ENCODE results near the gene CDCP2.

GRCh38 chr1:54169068-54169467 lies 16.3 kb upstream of the CDCP2 start:
- TF ChIP-seq CTCF (IDR thresholded peaks at IDR 0.05) (no peak), EP300 (IDR thresholded peaks at IDR 0.05) (no peak), POLR2A (IDR thresholded peaks at IDR 0.05) (no peak)
